ENCODE results near the gene ZNF804A.
"Not testable (repeated sequence)": the region's sequence is repeated elsewhere in the genome, so short reads cannot be mapped to it uniquely, and the experiment has no call there.

DNA sequence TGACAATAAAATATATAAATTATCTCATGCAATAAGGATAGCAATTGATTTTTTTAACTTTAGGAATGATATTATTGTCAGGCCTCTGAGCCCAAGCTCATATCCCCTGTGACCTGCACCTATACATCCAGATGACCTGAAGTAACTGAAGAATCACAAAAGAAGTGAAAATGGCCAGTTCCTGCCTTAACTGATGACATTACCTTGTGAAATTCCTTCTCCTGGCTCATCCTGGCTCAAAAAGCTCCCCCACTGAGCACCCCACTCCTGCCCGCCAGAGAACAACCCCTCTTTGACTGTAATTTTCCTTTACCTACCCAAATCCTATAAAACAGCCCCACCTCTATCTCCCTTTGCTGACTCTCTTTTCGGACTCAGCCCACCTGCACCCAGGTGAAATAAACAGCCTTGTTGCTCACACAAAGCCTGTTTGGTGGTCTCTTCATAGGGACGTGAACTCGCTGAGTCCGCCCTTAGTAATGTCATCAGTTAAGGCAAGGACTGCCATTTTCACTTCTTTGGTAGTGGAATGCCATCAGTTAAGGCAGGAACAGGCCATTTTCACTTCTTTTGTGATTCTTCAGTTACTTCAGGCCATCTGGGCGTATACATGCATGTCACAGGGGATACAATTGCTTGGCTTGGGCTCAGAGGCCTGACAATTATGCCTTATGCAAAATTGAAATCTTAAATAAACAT, 161.4 kb downstream of the ZNF804A start:
- not testable (repeated sequence) for TF ChIP-seq POLR2A (IDR thresholded peaks at IDR 0.05)
- TF ChIP-seq, protein P1, sequence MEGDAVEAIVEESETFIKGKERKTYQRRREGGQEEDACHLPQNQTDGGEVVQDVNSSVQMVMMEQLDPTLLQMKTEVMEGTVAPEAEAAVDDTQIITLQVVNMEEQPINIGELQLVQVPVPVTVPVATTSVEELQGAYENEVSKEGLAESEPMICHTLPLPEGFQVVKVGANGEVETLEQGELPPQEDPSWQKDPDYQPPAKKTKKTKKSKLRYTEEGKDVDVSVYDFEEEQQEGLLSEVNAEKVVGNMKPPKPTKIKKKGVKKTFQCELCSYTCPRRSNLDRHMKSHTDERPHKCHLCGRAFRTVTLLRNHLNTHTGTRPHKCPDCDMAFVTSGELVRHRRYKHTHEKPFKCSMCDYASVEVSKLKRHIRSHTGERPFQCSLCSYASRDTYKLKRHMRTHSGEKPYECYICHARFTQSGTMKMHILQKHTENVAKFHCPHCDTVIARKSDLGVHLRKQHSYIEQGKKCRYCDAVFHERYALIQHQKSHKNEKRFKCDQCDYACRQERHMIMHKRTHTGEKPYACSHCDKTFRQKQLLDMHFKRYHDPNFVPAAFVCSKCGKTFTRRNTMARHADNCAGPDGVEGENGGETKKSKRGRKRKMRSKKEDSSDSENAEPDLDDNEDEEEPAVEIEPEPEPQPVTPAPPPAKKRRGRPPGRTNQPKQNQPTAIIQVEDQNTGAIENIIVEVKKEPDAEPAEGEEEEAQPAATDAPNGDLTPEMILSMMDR (IDR thresholded peaks at IDR 0.05), result not testable (repeated sequence)

Measured in uterus (tissue), 2 donors.